SK-N-SH treated with all-trans-retinoic acid at 6 μM for 48 hours (cell line): ENCODE measurements around the gene DLG1.

Experiments used
- ATAC-seq: fragments of 200-7000 bp; cut with Tn5 transposase; 3 replicates; pipeline ENCODE4 v1.9.1; 2020; ENCODE audit warnings: mild to moderate bottlenecking, moderate library complexity
- ARNTL ChIP-seq: fragments of 450-650 bp; formaldehyde crosslinking; IDR thresholded peaks from 2 replicates; pipeline ENCODE4 v1.5.0; 2020; ENCODE audit warnings: low read depth, mild to moderate bottlenecking, moderate library complexity, borderline replicate concordance
- BACH2 ChIP-seq: fragments of 250-450 bp; sonication (Bioruptor Pico); IDR thresholded peaks from 2 replicates; pipeline ENCODE4 v1.9.0; 2021; ENCODE audit warnings: mild to moderate bottlenecking, borderline replicate concordance
- CREB5 ChIP-seq: fragments of 250-450 bp; sonication (Bioruptor Pico); IDR thresholded peaks from 2 replicates; pipeline ENCODE4 v1.5.1; 2020; ENCODE audit warnings: low read depth, mild to moderate bottlenecking, moderate library complexity
- CSDC2 ChIP-seq: fragments of 250-450 bp; sonication (Bioruptor Pico); IDR thresholded peaks from 2 replicates; pipeline ENCODE4 v1.5.0; 2020; ENCODE audit warnings: mild to moderate bottlenecking, moderate library complexity
- ESRRG ChIP-seq: fragments of 250-450 bp; sonication (Bioruptor Pico); IDR thresholded peaks from 2 replicates; pipeline ENCODE4 v1.6.1; 2021; ENCODE audit warnings: mild to moderate bottlenecking
- GLIS3 ChIP-seq: fragments of 250-450 bp; sonication (Bioruptor Pico); IDR thresholded peaks from 2 replicates; pipeline ENCODE4 v1.5.0; 2020; ENCODE audit warnings: mild to moderate bottlenecking, moderate library complexity
- ISL1 ChIP-seq: fragments of 250-450 bp; sonication (Bioruptor Pico); IDR thresholded peaks from 2 replicates; pipeline ENCODE4 v2.1.2; 2022; ENCODE audit warnings: mild to moderate bottlenecking, moderate library complexity
- OSR1 ChIP-seq: fragments of 250-450 bp; sonication (Bioruptor Pico); IDR thresholded peaks from 2 replicates; pipeline ENCODE4 v1.8.0; 2022; ENCODE audit warnings: moderate library complexity, mild to moderate bottlenecking, inconsistent platforms
- PATZ1 ChIP-seq: fragments of 250-450 bp; sonication (Bioruptor Pico); IDR thresholded peaks from 2 replicates; pipeline ENCODE4 v1.8.0; 2020; ENCODE audit warnings: mild to moderate bottlenecking, moderate library complexity, borderline replicate concordance
- PPARA ChIP-seq: fragments of 250-450 bp; sonication (Bioruptor Pico); IDR thresholded peaks from 2 replicates; pipeline ENCODE4 v1.5.0; 2020; ENCODE audit warnings: mild to moderate bottlenecking, borderline replicate concordance
- RARB ChIP-seq: fragments of 250-450 bp; sonication (Bioruptor Pico); IDR thresholded peaks from 2 replicates; pipeline ENCODE4 v1.8.0; 2021; ENCODE audit warnings: mild to moderate bottlenecking, moderate library complexity
- SNAI2 ChIP-seq: fragments of 250-450 bp; sonication (Bioruptor Pico); IDR thresholded peaks from 2 replicates; pipeline ENCODE4 v1.5.0; 2020; ENCODE audit warnings: mild to moderate bottlenecking, moderate library complexity
- TCF4 ChIP-seq: fragments of 250-450 bp; sonication (Bioruptor Pico); IDR thresholded peaks from 2 replicates; pipeline ENCODE4 v1.8.0; 2021; ENCODE audit warnings: mild to moderate bottlenecking, moderate library complexity, borderline replicate concordance
- TOX ChIP-seq: fragments of 250-450 bp; sonication (Bioruptor Pico); IDR thresholded peaks from 2 replicates; pipeline ENCODE4 v1.8.0; 2021; ENCODE audit warnings: mild to moderate bottlenecking, moderate library complexity, borderline replicate concordance
- TSHZ2 ChIP-seq: fragments of 250-450 bp; sonication (Bioruptor Pico); IDR thresholded peaks from 2 replicates; pipeline ENCODE4 v1.5.0; 2020; ENCODE audit warnings: mild to moderate bottlenecking, moderate library complexity
- ZC3H10 ChIP-seq: fragments of 250-450 bp; sonication (Bioruptor Pico); IDR thresholded peaks from 2 replicates; pipeline ENCODE4 v1.5.1; 2021; ENCODE audit warnings: mild to moderate bottlenecking, moderate library complexity
- ZFP3 ChIP-seq: fragments of 250-450 bp; sonication (Bioruptor Pico); IDR thresholded peaks from 2 replicates; pipeline ENCODE4 v1.5.0; 2020; ENCODE audit warnings: mild to moderate bottlenecking, moderate library complexity
- ZFP30 ChIP-seq: fragments of 450-650 bp; formaldehyde crosslinking; IDR thresholded peaks from 2 replicates; pipeline ENCODE4 v1.5.0; 2022; ENCODE audit warnings: mild to moderate bottlenecking, moderate library complexity
- ZNF565 ChIP-seq: fragments of 450-650 bp; formaldehyde crosslinking; conservative IDR thresholded peaks from 2 replicates; pipeline ENCODE4 v1.5.0; 2020; ENCODE audit warnings: low read depth, mild to moderate bottlenecking, moderate library complexity
- ZNF70 ChIP-seq: fragments of 450-650 bp; formaldehyde crosslinking; IDR thresholded peaks from 2 replicates; pipeline ENCODE4 v1.5.0; 2020; ENCODE audit warnings: mild to moderate bottlenecking, moderate library complexity
- ZNF8 ChIP-seq: fragments of 450-650 bp; formaldehyde crosslinking; IDR thresholded peaks from 2 replicates; pipeline ENCODE4 v1.5.0; 2020; ENCODE audit warnings: mild to moderate bottlenecking, moderate library complexity
- TF ChIP-seq, protein P1 (sequence below): fragments of 250-450 bp; sonication (Bioruptor Pico); IDR thresholded peaks from 2 replicates; pipeline ENCODE4 v1.8.0; 2021; ENCODE audit warnings: low read depth, mild to moderate bottlenecking, moderate library complexity, borderline replicate concordance
- TF ChIP-seq, protein P2 (sequence below): fragments of 250-450 bp; sonication (Bioruptor Pico); IDR thresholded peaks from 2 replicates; pipeline ENCODE4 v1.5.1; 2021; ENCODE audit warnings: mild to moderate bottlenecking, moderate library complexity

The DLG1 gene

DNA sequence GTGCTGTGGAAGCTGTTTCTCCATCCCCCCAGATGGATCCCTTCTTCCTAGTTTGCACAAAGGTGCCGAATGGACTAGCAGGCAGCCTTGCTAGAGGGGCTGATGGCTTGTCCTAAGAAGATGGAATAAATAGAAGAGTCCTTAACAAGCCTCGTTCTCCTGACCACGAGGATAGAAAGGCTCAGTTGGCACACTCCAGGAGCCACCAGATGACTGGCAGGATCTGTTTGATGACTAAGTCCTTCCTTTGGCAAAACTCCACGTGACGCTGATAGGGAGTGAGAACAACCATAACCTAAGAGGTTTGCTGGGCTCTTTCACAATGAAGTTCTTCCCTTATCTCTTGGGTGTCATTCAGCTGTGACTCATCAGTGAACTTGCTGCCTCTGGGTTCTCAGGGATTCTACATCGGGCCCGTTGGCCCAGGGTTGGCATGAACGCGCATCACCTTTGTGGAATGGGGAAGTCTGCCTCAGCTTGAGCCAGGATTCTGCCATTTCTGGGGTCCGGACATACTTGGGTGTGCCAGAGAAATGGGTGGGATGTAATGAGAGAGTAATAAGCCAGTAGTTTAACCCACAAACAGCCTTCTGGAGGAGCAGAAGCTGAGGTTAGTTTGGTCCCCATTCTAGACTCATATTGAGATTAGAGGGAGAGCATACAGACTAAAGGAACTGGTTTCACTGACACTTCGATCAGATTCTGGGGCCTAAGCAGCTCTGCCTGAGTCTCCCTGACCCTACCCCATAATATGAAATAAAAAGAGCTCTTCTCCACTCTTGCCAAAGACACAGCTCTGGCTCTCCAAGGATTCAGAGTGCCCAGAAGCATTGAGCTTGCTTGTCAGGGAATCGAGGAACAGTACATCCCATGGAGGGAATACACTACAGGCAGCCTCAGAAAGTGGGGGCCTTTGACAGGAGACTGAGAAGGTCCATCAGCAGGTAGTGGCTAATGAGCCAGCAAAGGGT, 266.8 kb downstream of the DLG1 start:
- peak; percentile 36; the same call in 1 of the 2 replicates for TF ChIP-seq TCF4 (CRISPR knock-in tag)
- TF ChIP-seq PPARA: no peak
- TF ChIP-seq ZNF565: no peak
- TF ChIP-seq BACH2 (CRISPR knock-in tag): no peak
- TF ChIP-seq OSR1 (CRISPR knock-in tag): no peak
- 0 out of 2 replicates have a peak, but pooled peaks have one; percentile 14 for TF ChIP-seq PATZ1 (CRISPR knock-in tag)
- TF ChIP-seq GLIS3 (CRISPR knock-in tag): peak; percentile 43; the same call in 1 of the 2 replicates
- no peak for TF ChIP-seq ARNTL (CRISPR knock-in tag)
- TF ChIP-seq TSHZ2 (CRISPR knock-in tag): no peak
- peak; percentile 73 for TF ChIP-seq CREB5 (CRISPR knock-in tag)
- TF ChIP-seq ZC3H10 (CRISPR knock-in tag): 0 out of 2 replicates have a peak, but pooled peaks have one; percentile 35
- TF ChIP-seq ISL1 (CRISPR knock-in tag): peak; percentile 83
- TF ChIP-seq ESRRG (CRISPR knock-in tag): no peak
- TF ChIP-seq ZNF70 (CRISPR knock-in tag): no peak
- TF ChIP-seq, protein P1, sequence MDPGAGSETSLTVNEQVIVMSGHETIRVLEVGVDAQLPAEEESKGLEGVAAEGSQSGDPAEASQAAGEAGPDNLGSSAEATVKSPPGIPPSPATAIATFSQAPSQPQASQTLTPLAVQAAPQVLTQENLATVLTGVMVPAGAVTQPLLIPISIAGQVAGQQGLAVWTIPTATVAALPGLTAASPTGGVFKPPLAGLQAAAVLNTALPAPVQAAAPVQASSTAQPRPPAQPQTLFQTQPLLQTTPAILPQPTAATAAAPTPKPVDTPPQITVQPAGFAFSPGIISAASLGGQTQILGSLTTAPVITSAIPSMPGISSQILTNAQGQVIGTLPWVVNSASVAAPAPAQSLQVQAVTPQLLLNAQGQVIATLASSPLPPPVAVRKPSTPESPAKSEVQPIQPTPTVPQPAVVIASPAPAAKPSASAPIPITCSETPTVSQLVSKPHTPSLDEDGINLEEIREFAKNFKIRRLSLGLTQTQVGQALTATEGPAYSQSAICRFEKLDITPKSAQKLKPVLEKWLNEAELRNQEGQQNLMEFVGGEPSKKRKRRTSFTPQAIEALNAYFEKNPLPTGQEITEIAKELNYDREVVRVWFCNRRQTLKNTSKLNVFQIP (CRISPR knock-in tag): no peak
- TF ChIP-seq, protein P2, sequence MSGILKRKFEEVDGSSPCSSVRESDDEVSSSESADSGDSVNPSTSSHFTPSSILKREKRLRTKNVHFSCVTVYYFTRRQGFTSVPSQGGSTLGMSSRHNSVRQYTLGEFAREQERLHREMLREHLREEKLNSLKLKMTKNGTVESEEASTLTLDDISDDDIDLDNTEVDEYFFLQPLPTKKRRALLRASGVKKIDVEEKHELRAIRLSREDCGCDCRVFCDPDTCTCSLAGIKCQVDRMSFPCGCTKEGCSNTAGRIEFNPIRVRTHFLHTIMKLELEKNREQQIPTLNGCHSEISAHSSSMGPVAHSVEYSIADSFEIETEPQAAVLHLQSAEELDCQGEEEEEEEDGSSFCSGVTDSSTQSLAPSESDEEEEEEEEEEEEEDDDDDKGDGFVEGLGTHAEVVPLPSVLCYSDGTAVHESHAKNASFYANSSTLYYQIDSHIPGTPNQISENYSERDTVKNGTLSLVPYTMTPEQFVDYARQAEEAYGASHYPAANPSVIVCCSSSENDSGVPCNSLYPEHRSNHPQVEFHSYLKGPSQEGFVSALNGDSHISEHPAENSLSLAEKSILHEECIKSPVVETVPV: no peak
- peak; percentile 7; the same call in 1 of the 2 replicates for TF ChIP-seq SNAI2 (CRISPR knock-in tag)
- peak; percentile 81; the same call in 1 of the 2 replicates for TF ChIP-seq ZFP3
- peak; percentile 24; the same call in 1 of the 2 replicates for TF ChIP-seq ZFP30
- no peak for TF ChIP-seq RARB (CRISPR knock-in tag)
- TF ChIP-seq CSDC2: peak; percentile 88; the same call in 1 of the 2 replicates
- peak; percentile 21; the same call in 1 of the 2 replicates for TF ChIP-seq ZNF8 (CRISPR knock-in tag)
- TF ChIP-seq TOX (CRISPR knock-in tag): no peak
- ATAC-seq: peak; percentile 72
